OCI-LY1 (cell line): ENCODE measurements around the gene MTHFS.

Experiments used
- H2AFZ ChIP-seq: fragments of 200-600 bp; sonication (generic), shearing (Covaris generic); 2 replicates; pipeline ENCODE4 v1.6.0; 2014; ENCODE audit warnings: antibody characterized with exemption, mild to moderate bottlenecking, low read length
- H3F3A ChIP-seq: fragments of 200-600 bp; sonication (generic), shearing (Covaris generic); 2 replicates; pipeline ENCODE4 v1.6.0; 2014; ENCODE audit warnings: mild to moderate bottlenecking, antibody characterized with exemption, low read length, moderate library complexity; ENCODE audit not compliant: insufficient read depth
- H3K27ac ChIP-seq: fragments of 200-600 bp; sonication (generic); 2 replicates; pipeline ENCODE4 v1.5.1; 2014; ENCODE audit warnings: low read length, mixed run types, mild to moderate bottlenecking, low read depth; ENCODE audit not compliant: poor library complexity, severe bottlenecking
- H3K27me3 ChIP-seq: fragments of 200-600 bp; sonication (generic); 2 replicates; pipeline ENCODE4 v1.6.0; 2014; ENCODE audit warnings: antibody characterized with exemption, mild to moderate bottlenecking, low read length, moderate library complexity; ENCODE audit not compliant: insufficient read depth
- H3K36me3 ChIP-seq: fragments of 200-600 bp; sonication (generic); 2 replicates; pipeline ENCODE4 v1.6.1; 2014; ENCODE audit warnings: mild to moderate bottlenecking, antibody characterized with exemption, low read length, moderate library complexity, mixed read lengths; ENCODE audit not compliant: insufficient read depth
- H3K4me1 ChIP-seq: fragments of 200-600 bp; sonication (generic); 2 replicates; pipeline ENCODE4 v1.5.1; 2014; ENCODE audit warnings: mild to moderate bottlenecking, low read length, moderate library complexity; ENCODE audit not compliant: insufficient read depth, severe bottlenecking
- H3K4me2 ChIP-seq: fragments of 200-600 bp; sonication (generic), shearing (Covaris generic); 2 replicates; pipeline ENCODE4 v1.6.1; 2014; ENCODE audit warnings: low read length
- H3K4me3 ChIP-seq: fragments of 200-600 bp; sonication (generic); 2 replicates; pipeline ENCODE4 v1.5.1; 2014; ENCODE audit warnings: low read length, low read depth, mild to moderate bottlenecking, mixed read lengths; ENCODE audit not compliant: poor library complexity, severe bottlenecking
- H3K79me2 ChIP-seq: fragments of 200-600 bp; shearing (Covaris generic); 2 replicates; pipeline ENCODE4 v1.6.1; 2016; ENCODE audit warnings: mixed run types, low read length, mixed read lengths; ENCODE audit not compliant: insufficient read depth
- H3K9ac ChIP-seq: fragments of 200-600 bp; sonication (generic), shearing (Covaris generic); 2 replicates; pipeline ENCODE4 v1.6.1; 2014; ENCODE audit warnings: mild to moderate bottlenecking, low read length, mixed read lengths
- H3K9me2 ChIP-seq: fragments of 200-600 bp; sonication (generic), shearing (Covaris generic); 2 replicates; pipeline ENCODE4 v1.6.1; 2014; ENCODE audit warnings: low read depth, mild to moderate bottlenecking, low read length, mixed read lengths
- H3K9me3 ChIP-seq: fragments of 200-600 bp; shearing (Covaris generic); 2 replicates; pipeline ENCODE4 v1.6.1; 2014; ENCODE audit warnings: low read length, mixed read lengths
- H4K20me1 ChIP-seq: fragments of 200-600 bp; sonication (generic), shearing (Covaris generic); 2 replicates; pipeline ENCODE4 v1.6.0; 2016; ENCODE audit warnings: mild to moderate bottlenecking, low read length; ENCODE audit not compliant: insufficient read depth
- CTCF ChIP-seq: fragments of 200-600 bp; sonication (generic), shearing (Covaris generic); IDR thresholded peaks from 2 replicates; pipeline ENCODE4 v1.5.1; 2017; ENCODE audit warnings: mild to moderate bottlenecking, antibody characterized with exemption, low read length, moderate library complexity, mixed read lengths
- EZH2 ChIP-seq: fragments of 200-600 bp; sonication (generic), shearing (Covaris generic); IDR thresholded peaks from 2 replicates; pipeline ENCODE4 v1.8.0; 2017; ENCODE audit warnings: borderline replicate concordance, mixed run types, mild to moderate bottlenecking, antibody characterized with exemption, low read length, moderate library complexity, mixed read lengths

Gene MTHFS

GRCh38 chr15:79834495-79834894, 62.3 kb downstream of the MTHFS start:
- no peaks in the 10 kb centered on the region for H3K9me3 ChIP-seq
- H2AFZ ChIP-seq, result no peak overlapping the region
- H3K4me3 ChIP-seq, result no peak overlapping the region
- H3F3A ChIP-seq, result no peaks in the 10 kb centered on the region
- H3K9me2 ChIP-seq, result no peaks in the 10 kb centered on the region
- H4K20me1 ChIP-seq, result no peaks in the 10 kb centered on the region
- TF ChIP-seq EZH2, result no peak
- no peak for TF ChIP-seq CTCF
- H3K4me1 ChIP-seq, result no peaks in the 10 kb centered on the region
- no peaks in the 10 kb centered on the region for H3K27me3 ChIP-seq
- H3K4me2 ChIP-seq, result no peak overlapping the region
- H3K27ac ChIP-seq, result no peak overlapping the region
- H3K79me2 ChIP-seq, result no peaks in the 10 kb centered on the region
- H3K9ac ChIP-seq, result no peak overlapping the region
- H3K36me3 ChIP-seq, result 0 out of 2 replicates have a peak, but pooled peaks cover 9% of the 10 kb centered on the region

GRCh38 chr15:79832367-79833120, 64.3 kb downstream of the MTHFS start:
- H3K4me3 ChIP-seq, result no peak overlapping the region
- 0 out of 2 replicates have a peak, but pooled peaks cover 4% of the 10 kb centered on the region for H3K36me3 ChIP-seq
- H3F3A ChIP-seq, result no peaks in the 10 kb centered on the region
- H3K27ac ChIP-seq, result no peak overlapping the region
- no peaks in the 10 kb centered on the region for H4K20me1 ChIP-seq
- no peaks in the 10 kb centered on the region for H3K9me2 ChIP-seq
- H3K9ac ChIP-seq, result no peak overlapping the region
- no peak overlapping the region for H3K4me2 ChIP-seq
- H3K79me2 ChIP-seq, result no peaks in the 10 kb centered on the region
- no peaks in the 10 kb centered on the region for H3K27me3 ChIP-seq
- TF ChIP-seq CTCF (no peak), EZH2 (no peak)
- H3K9me3 ChIP-seq, result no peaks in the 10 kb centered on the region
- no peak overlapping the region for H2AFZ ChIP-seq
- no peaks in the 10 kb centered on the region for H3K4me1 ChIP-seq

- H3K36me3 ChIP-seq, result 0 out of 2 replicates have a peak, but pooled peaks cover 4% of the 10 kb centered on the region
- no peak overlapping the region for H2AFZ ChIP-seq
- H3K9me2 ChIP-seq, result no peaks in the 10 kb centered on the region
- no peaks in the 10 kb centered on the region for H3K4me1 ChIP-seq
- TF ChIP-seq EZH2, result no peak
- no peak for TF ChIP-seq CTCF
- no peaks in the 10 kb centered on the region for H4K20me1 ChIP-seq
- no peaks in the 10 kb centered on the region for H3F3A ChIP-seq
- H3K9ac ChIP-seq, result no peak overlapping the region
- H3K27ac ChIP-seq, result no peak overlapping the region
- H3K27me3 ChIP-seq, result no peaks in the 10 kb centered on the region
- no peak overlapping the region for H3K4me2 ChIP-seq
- no peak overlapping the region for H3K4me3 ChIP-seq
- no peaks in the 10 kb centered on the region for H3K9me3 ChIP-seq
- no peaks in the 10 kb centered on the region for H3K79me2 ChIP-seq
Measured at GRCh38 chr15:79831604-79832003, 65.2 kb downstream of the MTHFS start.
